HG03439 (cell line): ENCODE data around the gene MAP3K9.
"Not testable (repeated sequence)": the region's sequence is repeated elsewhere in the genome, so short reads cannot be mapped to it uniquely, and the experiment has no call there.

Source experiments
- ATAC-seq: cut with Tn5 transposase; IDR thresholded peaks from one replicate; pipeline ENCODE4 v1.9.1; 2021; ENCODE audit warnings: mild to moderate bottlenecking, moderate library complexity; ENCODE audit not compliant: unreplicated experiment

MAP3K9 gene

GRCh38 chr14:70809225-70810219 is at the start of gene MAP3K9:
Gene MAP3K9 (minus strand): TSS chr14:70809513. CDS start chr14:70809171, 342 bp downstream.
- ATAC-seq = peak; percentile 88

- ATAC-seq = no peak
These were observed 49.3 kb upstream of the MAP3K9 start for GRCh38 chr14:70858641-70859040.

- no peak for ATAC-seq
These were observed 48.2 kb upstream of the MAP3K9 start for GRCh38 chr14:70857496-70857890.

GRCh38 chr14:70856851-70857495 is 47.7 kb upstream of the MAP3K9 start:
- no peak for ATAC-seq

GRCh38 chr14:70855486-70855885 is 46.2 kb upstream of the MAP3K9 start:
- no peak for ATAC-seq

GRCh38 chr14:70853658-70854057 is 44.3 kb upstream of the MAP3K9 start:
- ATAC-seq = not testable (repeated sequence)

GRCh38 chr14:70847406-70848090 is 38.2 kb upstream of the MAP3K9 start:
- ATAC-seq = no peak

- no peak for ATAC-seq
These were observed 36.3 kb upstream of the MAP3K9 start for GRCh38 chr14:70845601-70846000.

GRCh38 chr14:70842851-70843462 is 33.6 kb upstream of the MAP3K9 start:
- no peak for ATAC-seq

GRCh38 chr14:70838076-70838475 is 28.8 kb upstream of the MAP3K9 start:
- no peak for ATAC-seq

- ATAC-seq = no peak
These were observed 27.6 kb upstream of the MAP3K9 start for GRCh38 chr14:70836946-70837345.

GRCh38 chr14:70833884-70834283 is 24.6 kb upstream of the MAP3K9 start:
- no peak for ATAC-seq

- ATAC-seq = no peak
These were observed 23.4 kb upstream of the MAP3K9 start for GRCh38 chr14:70832561-70833305.

GRCh38 chr14:70830998-70831781 is 21.9 kb upstream of the MAP3K9 start:
- no peak for ATAC-seq

- ATAC-seq = no peak
These were observed 18.9 kb upstream of the MAP3K9 start for GRCh38 chr14:70828188-70828587.

GRCh38 chr14:70827752-70828151 is 18.4 kb upstream of the MAP3K9 start:
- ATAC-seq = no peak

- ATAC-seq = no peak
These were observed 18.0 kb upstream of the MAP3K9 start for GRCh38 chr14:70827347-70827746.

- no peak for ATAC-seq
These were observed 14.0 kb upstream of the MAP3K9 start for GRCh38 chr14:70823281-70823680.

GRCh38 chr14:70822530-70823185 is 13.3 kb upstream of the MAP3K9 start:
- no peak for ATAC-seq
